Measurements from ENCODE around the gene CSNK2A3. TPM values are rescaled to one million over a fixed set of nuclear protein-coding genes. Genes with fewer than 3 reads are reported as not detected.

CSNK2A3 gene
- total RNA-seq, 1 experiment from 2014 or later, result 1.4 TPM

- Histone ChIP-seq H3K9me3 (ENCODE audit: low read depth, low read length, poor library complexity, severe bottlenecking) (no peaks in the 10 kb centered on the region), H3K27me3 (replicated peaks; ENCODE audit: insufficient read depth, low read depth, low read length, poor library complexity) (no peaks in the 10 kb centered on the region), H3K4me1 (ENCODE audit: insufficient read depth, low read length, poor library complexity, severe bottlenecking) (no peaks in the 10 kb centered on the region), H3K27ac (ENCODE audit: low read depth, low read length, poor library complexity, severe bottlenecking) (no peak overlapping the region), H3K36me3 (ENCODE audit: insufficient read depth, low read length, poor library complexity, severe bottlenecking) (no peaks in the 10 kb centered on the region), H3K4me3 (ENCODE audit: low read depth, low read length, poor library complexity, severe bottlenecking) (no peak overlapping the region)
- ChIA-PET CTCF (no interaction called here), POLR2A (ENCODE audit: low non-redundant PET) (no interaction called here)
- DNase-seq (ENCODE audit: low spot score), result no peak
- intact Hi-C loops (cut with micrococcal nuclease; ENCODE audit: unreplicated experiment), result no loop called here
- TF ChIP-seq CTCF (conservative IDR thresholded peaks at IDR 0.05; ENCODE audit: low read depth, low read length) (no peak), EZH2 (IDR thresholded peaks at IDR 0.05; ENCODE audit: borderline replicate concordance, low read depth, low read length, poor library complexity, severe bottlenecking) (no peak)
- no TSS peak for BruUV-seq (replicated peaks)
Measured at GRCh38 chr11:11384829-11385228, 31.8 kb upstream of the CSNK2A3 start.

DNA sequence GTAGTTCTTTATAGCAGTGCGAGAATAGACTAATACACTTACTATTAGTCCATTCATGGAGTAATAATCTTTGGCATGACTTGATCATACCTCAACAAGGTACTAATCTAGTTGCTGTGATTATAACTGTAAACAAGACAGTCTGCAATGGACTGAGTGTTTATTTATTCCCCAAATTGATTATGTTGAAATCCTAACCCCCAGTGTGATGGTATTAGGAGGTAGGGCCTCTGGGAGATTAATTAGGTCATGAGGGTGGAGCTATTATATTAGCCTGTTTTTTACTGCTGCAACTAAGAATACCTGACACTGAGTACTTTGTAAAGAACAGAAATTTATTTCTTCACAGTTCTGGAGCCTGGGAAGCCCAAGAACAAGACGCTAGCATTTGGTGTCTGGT is 30.9 kb upstream of the CSNK2A3 start:
- no peak overlapping the region for H3K27ac ChIP-seq (ENCODE audit: low read depth, low read length, poor library complexity, severe bottlenecking)
- CTCF ChIA-PET, result no interaction called here

DNA sequence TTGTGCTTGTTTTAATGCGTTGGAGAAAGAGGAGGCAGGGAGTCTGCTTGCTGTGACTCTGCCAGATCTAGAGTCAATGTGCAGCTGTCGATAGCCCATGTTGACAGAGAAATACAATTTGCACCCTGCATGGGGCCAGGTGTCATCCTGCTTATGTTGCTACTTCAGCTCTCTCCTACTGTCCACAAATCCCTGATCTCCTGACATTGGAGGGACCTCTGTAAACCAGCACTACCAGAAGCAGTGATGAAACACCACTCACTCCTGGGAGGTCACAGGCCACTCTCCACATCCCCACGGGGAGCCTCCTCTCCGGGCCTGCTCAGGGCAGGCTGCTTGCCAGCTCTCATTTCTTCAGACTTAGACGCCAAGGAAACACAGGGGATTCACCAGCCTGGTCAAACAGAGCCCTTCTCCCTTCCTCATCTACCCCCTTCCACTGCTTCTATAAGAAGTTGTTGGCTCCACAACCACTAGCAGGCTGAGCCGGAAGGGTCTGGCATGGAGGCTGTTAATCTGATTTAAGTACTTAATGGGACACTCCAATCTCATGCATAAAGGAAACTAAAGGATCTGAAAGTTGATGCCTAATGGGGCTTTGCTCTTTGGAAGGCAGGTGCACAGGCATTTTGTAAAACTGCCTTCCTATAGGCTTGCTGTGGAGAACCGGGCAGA is 29.9 kb upstream of the CSNK2A3 start:
- DNase-seq (ENCODE audit: low spot score), result peak; percentile 38
- POLR2A ChIA-PET (ENCODE audit: low non-redundant PET), result no interaction called here
- H3K4me1 ChIP-seq (ENCODE audit: insufficient read depth, low read length, poor library complexity, severe bottlenecking), result no peaks in the 10 kb centered on the region
- H3K36me3 ChIP-seq (ENCODE audit: insufficient read depth, low read length, poor library complexity, severe bottlenecking), result no peaks in the 10 kb centered on the region
- no peak for TF ChIP-seq CTCF (conservative IDR thresholded peaks at IDR 0.05; ENCODE audit: low read depth, low read length)
- no peak for TF ChIP-seq EZH2 (IDR thresholded peaks at IDR 0.05; ENCODE audit: borderline replicate concordance, low read depth, low read length, poor library complexity, severe bottlenecking)
- BruUV-seq (replicated peaks), result no TSS peak
- no peaks in the 10 kb centered on the region for H3K9me3 ChIP-seq (ENCODE audit: low read depth, low read length, poor library complexity, severe bottlenecking)
- intact Hi-C loops (cut with micrococcal nuclease; ENCODE audit: unreplicated experiment), result no loop called here
- H3K27me3 ChIP-seq (replicated peaks; ENCODE audit: insufficient read depth, low read depth, low read length, poor library complexity), result no peaks in the 10 kb centered on the region
- H3K27ac ChIP-seq (ENCODE audit: low read depth, low read length, poor library complexity, severe bottlenecking), result no peak overlapping the region
- no peak overlapping the region for H3K4me3 ChIP-seq (ENCODE audit: low read depth, low read length, poor library complexity, severe bottlenecking)
- CTCF ChIA-PET, result no interaction called here

More for the DNA sequence above, 30.9 kb upstream of the CSNK2A3 start:
- TF ChIP-seq CTCF (conservative IDR thresholded peaks at IDR 0.05; ENCODE audit: low read depth, low read length) (no peak), EZH2 (IDR thresholded peaks at IDR 0.05; ENCODE audit: borderline replicate concordance, low read depth, low read length, poor library complexity, severe bottlenecking) (no peak)
- no TSS peak for BruUV-seq (replicated peaks)
- no peak for DNase-seq (ENCODE audit: low spot score)
- H3K4me3 ChIP-seq (ENCODE audit: low read depth, low read length, poor library complexity, severe bottlenecking), result no peak overlapping the region
- H3K36me3 ChIP-seq (ENCODE audit: insufficient read depth, low read length, poor library complexity, severe bottlenecking), result no peaks in the 10 kb centered on the region
- no peaks in the 10 kb centered on the region for H3K27me3 ChIP-seq (replicated peaks; ENCODE audit: insufficient read depth, low read depth, low read length, poor library complexity)
- POLR2A ChIA-PET (ENCODE audit: low non-redundant PET), result no interaction called here
- H3K4me1 ChIP-seq (ENCODE audit: insufficient read depth, low read length, poor library complexity, severe bottlenecking), result no peaks in the 10 kb centered on the region
- no peaks in the 10 kb centered on the region for H3K9me3 ChIP-seq (ENCODE audit: low read depth, low read length, poor library complexity, severe bottlenecking)
- intact Hi-C loops (cut with micrococcal nuclease; ENCODE audit: unreplicated experiment), result no loop called here
